Measurements from ENCODE around the gene SUPT3H. TPM values are rescaled to one million over a fixed set of nuclear protein-coding genes. Genes with fewer than 3 reads are reported as not detected.

The SUPT3H gene
- total and polyA plus RNA-seq, 2 of the 8 experiments (the other 6 are each of a cell fraction or from before 2014, with no cell fraction given): 18.8 to 23.0 TPM

- Histone ChIP-seq H2BK20ac (ENCODE audit: low read length) (no peak overlapping the region), H3K79me2 (ENCODE audit: control insufficient read depth in 1 of 2, insufficient read depth in 2 of 2, low read length in 2 of 2) (no peaks in the 10 kb centered on the region), H3K4me2 (ENCODE audit: insufficient read depth in 1 of 2, low read depth in 2 of 2, low read length in 2 of 2) (no peak overlapping the region), H3K18ac (ENCODE audit: extremely low read depth, low read length) (no peak overlapping the region), H3K9me3 (ENCODE audit: insufficient read depth in 2 of 2, low read depth in 1 of 2, low read length in 1 of 2) (peaks cover 13 to 21% of the 10 kb centered on the region in 2 experiments), H2AK5ac (ENCODE audit: low read depth, low read length) (no peak overlapping the region), H2BK120ac (replicated peaks; ENCODE audit: low read depth, low read length) (no peak overlapping the region), H2BK15ac (ENCODE audit: low read length) (no peak overlapping the region), H3K9ac (replicated peaks in 1 of 4; ENCODE audit: extremely low read depth in 1 of 4, low read depth in 3 of 4, low read length in 3 of 4) (no peak overlapping the region), H3K4me1 (replicated peaks in 1 of 4; ENCODE audit: control insufficient read depth in 3 of 4, insufficient read depth in 4 of 4, low read length in 3 of 4) (no peaks in the 10 kb centered on the region), H3K4ac (replicated peaks; ENCODE audit: insufficient read length, low read depth, low read length) (no peak overlapping the region), H2AFZ (ENCODE audit: low read length) (no peak overlapping the region), H2BK5ac (ENCODE audit: low read depth, low read length) (no peak overlapping the region), H4K8ac (ENCODE audit: extremely low read depth, insufficient read depth, low read length) (no peak overlapping the region), H3K23me2 (ENCODE audit: low read depth, low read length) (no peaks in the 10 kb centered on the region), H3K14ac (ENCODE audit: insufficient read length) (no peak overlapping the region), H3K4me3 (ENCODE audit: extremely low read depth in 1 of 4, insufficient read depth in 2 of 4, low read depth in 3 of 4, low read length in 4 of 4) (no peak overlapping the region), H3K79me1 (ENCODE audit: low read depth, low read length) (no peaks in the 10 kb centered on the region), H3K23ac (ENCODE audit: insufficient read length) (no peak overlapping the region), H4K91ac (replicated peaks; ENCODE audit: insufficient read length, low read length) (no peak overlapping the region), H3K27me3 (replicated peaks in 1 of 4; ENCODE audit: control insufficient read depth in 3 of 4, extremely low read depth in 1 of 4, insufficient read depth in 3 of 4, low read length in 3 of 4) (no peaks in the 10 kb centered on the region), H4K5ac (ENCODE audit: insufficient read length, low read depth, low read length) (no peak overlapping the region), H3K56ac (replicated peaks; ENCODE audit: insufficient read length, low read depth, low read length) (no peak overlapping the region), H2BK12ac (ENCODE audit: low read depth, low read length) (no peak overlapping the region), H4K20me1 (replicated peaks in 1 of 2; ENCODE audit: control insufficient read depth in 1 of 2, insufficient read depth in 2 of 2, low read length in 2 of 2) (no peaks in the 10 kb centered on the region), H3K36me3 (ENCODE audit: control insufficient read depth in 2 of 4, insufficient read depth in 4 of 4, low read length in 3 of 4) (peaks cover 0 to 13% (median 1%) of the 10 kb centered on the region in 4 experiments; a peak in 2 of 8 replicates), H3K27ac (ENCODE audit: low read depth, low read length) (no peak overlapping the region)
- FAIRE-seq (no peak), DNase-seq (ENCODE audit: low read depth in 1 of 2, low spot score in 2 of 2) (no peak)
- POLR2A ChIA-PET (ENCODE audit: partially characterized antibody): no interaction called here
- 47% methylated on average over 2 of the region's 2 CpGs; no CpG with 5 or more reads in 1 of the 2 experiments for WGBS, 2 experiments (ENCODE audit: extremely low coverage in 1 of 2, insufficient coverage in 1 of 2, insufficient read length in 1 of 2, insufficient replicate concordance in 2 of 2, low coverage in 1 of 2, low lambda C conversion rate in 2 of 2, missing lambda C conversion rate in 1 of 2)
- CTCF ChIA-PET (ENCODE audit: partially characterized antibody): no interaction called here
- TF ChIP-seq CTBP2 (IDR thresholded peaks at IDR 0.05; ENCODE audit: borderline replicate concordance, insufficient read depth, insufficient read length, low read length): no peak
- no peak for TF ChIP-seq RFX5 (IDR thresholded peaks at IDR 0.05; ENCODE audit: borderline replicate concordance, low read depth, low read length)
- TF ChIP-seq CBX8 (IDR thresholded peaks at IDR 0.05; ENCODE audit: borderline replicate concordance, low read depth, low read length): no peak
- no peak for TF ChIP-seq ZNF274 (IDR thresholded peaks at IDR 0.05; ENCODE audit: borderline replicate concordance, extremely low read depth, low read length)
- no peak for TF ChIP-seq USF2 (IDR thresholded peaks at IDR 0.05; ENCODE audit: low read length)
- no peak for TF ChIP-seq E2F6 (IDR thresholded peaks at IDR 0.05)
- no peak for TF ChIP-seq EP300 (IDR thresholded peaks at IDR 0.05; ENCODE audit: borderline replicate concordance in 1 of 2, low read depth in 2 of 2, low read length in 2 of 2)
- TF ChIP-seq HDAC6 (IDR thresholded peaks at IDR 0.05; ENCODE audit: low read depth, low read length): no peak
- TF ChIP-seq NANOG (IDR thresholded peaks at IDR 0.05; ENCODE audit: insufficient read depth, low read depth, low read length, poor library complexity, severe bottlenecking): no peak
- no peak for TF ChIP-seq TAF1 (IDR thresholded peaks at IDR 0.05; ENCODE audit: low read depth, low read length)
Measured at GRCh38 chr6:44974511-44974910, 403.2 kb downstream of the SUPT3H start.
